SK-N-SH (cell line): ENCODE data around the gene PRLH. TPM values are rescaled to one million over a fixed set of nuclear protein-coding genes. Genes with fewer than 3 reads are reported as not detected.

Source experiments
- CTCF ChIA-PET: fragments of 300-600, 350-600 bp; formaldehyde crosslinking; extraction: SDS; loops from one replicate; lab custom pipeline; 2021; lab: Yijun Ruan, JAX
- POLR2A ChIA-PET: fragments of 350-600 bp; sonication (Branson Sonifier 250); formaldehyde crosslinking; extraction: SDS; loops from one replicate; lab custom pipeline; 2020; ENCODE audit warnings: antibody characterized with exemption, inconsistent platforms; lab: Yijun Ruan, JAX
- DNase-seq: peaks from one replicate; pipeline ENCODE4 v3.0.0; 2012
- H2AFZ ChIP-seq: fragments of 200-600 bp; sonication (generic); 2 replicates; pipeline ENCODE4 v1.8.1; 2016; ENCODE audit warnings: antibody characterized with exemption, mild to moderate bottlenecking, low read depth
- H3F3A ChIP-seq: fragments of 200-600 bp; sonication (generic); replicated peaks from 2 replicates; pipeline ENCODE3; 2016; ENCODE audit warnings: antibody characterized with exemption, mild to moderate bottlenecking; ENCODE audit not compliant: insufficient read depth
- H3K27ac ChIP-seq, 2 experiments: fragments of 200-500 bp in 1 of 2; fragments of 200-600 bp in 1 of 2; sonication (Bioruptor generic) in 1 of 2; sonication (generic), shearing (Covaris generic) in 1 of 2; 2 replicates each; pipeline versions ENCODE4 v1.5.1 to v1.6.1; 2014 to 2016; ENCODE audit warnings: low read depth in 2 of 2, inconsistent platforms in 1 of 2, low read length in 1 of 2, mild to moderate bottlenecking in 1 of 2, mixed read lengths in 1 of 2
- H3K27me3 ChIP-seq: fragments of 200-600 bp; sonication (generic), shearing (Covaris generic); 2 replicates; pipeline ENCODE4 v1.6.1; 2016; ENCODE audit warnings: mixed run types; ENCODE audit not compliant: insufficient read depth
- H3K36me3 ChIP-seq, 2 experiments: fragments of 200-500 bp in 1 of 2; fragments of 200-600 bp in 1 of 2; sonication (Bioruptor generic) in 1 of 2; sonication (generic) in 1 of 2; replicated peaks in 1 of 2; 2 replicates each; pipeline versions ENCODE3 to v1.5.1; 2014 to 2016; ENCODE audit warnings: low read length in 1 of 2, mild to moderate bottlenecking in 1 of 2; ENCODE audit not compliant: insufficient read depth in 2 of 2, control insufficient read depth in 1 of 2
- H3K4me1 ChIP-seq, 2 experiments: fragments of 200-500 bp in 1 of 2; fragments of 200-600 bp in 1 of 2; sonication (Bioruptor generic) in 1 of 2; sonication (generic), shearing (Covaris generic) in 1 of 2; 2 replicates each; pipeline versions ENCODE4 v1.5.1 to v1.6.1; 2014 to 2016; ENCODE audit warnings: low read depth in 1 of 2, low read length in 1 of 2, mixed run types in 1 of 2; ENCODE audit not compliant: insufficient read depth in 2 of 2, control insufficient read depth in 1 of 2
- H3K4me2 ChIP-seq: fragments of 200-600 bp; sonication (generic), shearing (Covaris generic); 2 replicates; pipeline ENCODE4 v1.6.1; 2017; ENCODE audit warnings: mixed run types
- H3K4me3 ChIP-seq, 2 experiments: fragments of 200-500 bp in 1 of 2; fragments of 200-600 bp in 1 of 2; sonication (Bioruptor generic) in 1 of 2; sonication (generic), shearing (Covaris generic) in 1 of 2; 2 replicates each; pipeline versions ENCODE4 v1.5.1 to v1.8.1; 2014 to 2016; ENCODE audit warnings: low read depth in 2 of 2, inconsistent platforms in 1 of 2, low read length in 1 of 2, mild to moderate bottlenecking in 1 of 2, mixed read lengths in 1 of 2, moderate library complexity in 1 of 2
- H3K79me2 ChIP-seq: fragments of 200-600 bp; sonication (generic); 2 replicates; pipeline ENCODE4 v1.8.1; 2017; ENCODE audit warnings: mild to moderate bottlenecking; ENCODE audit not compliant: insufficient read depth
- H3K9ac ChIP-seq: fragments of 200-600 bp; sonication (generic); 2 replicates; pipeline ENCODE4 v1.6.1; 2017; ENCODE audit warnings: mixed run types
- H3K9me2 ChIP-seq: fragments of 200-600 bp; sonication (generic); 2 replicates; pipeline ENCODE4 v1.6.1; 2017; ENCODE audit warnings: mixed run types
- H3K9me3 ChIP-seq: fragments of 200-600 bp; sonication (generic); 2 replicates; pipeline ENCODE4 v1.6.1; 2017; ENCODE audit warnings: mixed run types, mild to moderate bottlenecking, moderate library complexity
- H4K20me1 ChIP-seq: fragments of 200-600 bp; sonication (generic); 2 replicates; pipeline ENCODE4 v1.6.1; 2017; ENCODE audit warnings: mild to moderate bottlenecking, mixed run types; ENCODE audit not compliant: insufficient read depth
- CHD2 ChIP-seq: fragments of 150-350 bp; IDR thresholded peaks from 2 replicates; pipeline ENCODE4 v1.6.1; 2018; ENCODE audit warnings: low read length; ENCODE audit not compliant: partially characterized antibody
- CTCF ChIP-seq: fragments of 200-600 bp; sonication (generic); IDR thresholded peaks from 2 replicates; pipeline ENCODE4 v1.6.1; 2017; ENCODE audit warnings: antibody characterized with exemption, mild to moderate bottlenecking, moderate library complexity
- ELF1 ChIP-seq: IDR thresholded peaks from 2 replicates; pipeline ENCODE4 v1.4.0; 2012
- EZH2phosphoT487 ChIP-seq: fragments of 200-600 bp; sonication (generic); IDR thresholded peaks from 2 replicates; pipeline ENCODE4 v1.6.1; 2017; ENCODE audit warnings: low read depth, mixed run types, mild to moderate bottlenecking, antibody characterized with exemption, moderate library complexity, borderline replicate concordance
- FOSL2 ChIP-seq: IDR thresholded peaks from 2 replicates; pipeline ENCODE4 v1.4.0; 2012; ENCODE audit warnings: low read depth, mild to moderate bottlenecking, moderate library complexity, borderline replicate concordance
- FOXJ3 ChIP-seq: sonication (generic); formaldehyde crosslinking; IDR thresholded peaks from 2 replicates; pipeline ENCODE4 v1.5.1; 2020; ENCODE audit warnings: mild to moderate bottlenecking, missing genetic modification reagents
- MEF2A ChIP-seq: IDR thresholded peaks from 2 replicates; pipeline ENCODE4 v1.4.0; 2012; ENCODE audit warnings: low read depth, borderline replicate concordance
- MXI1 ChIP-seq: IDR thresholded peaks from 2 replicates; pipeline ENCODE4 v1.6.1; 2012; ENCODE audit warnings: mild to moderate bottlenecking, low read depth, low read length, improper control_type of control experiment
- NRF1 ChIP-seq: IDR thresholded peaks from 2 replicates; pipeline ENCODE4 v1.6.1; 2012; ENCODE audit warnings: low read depth, mild to moderate bottlenecking, low read length
- POLR2AphosphoS5 ChIP-seq: IDR thresholded peaks from 2 replicates; pipeline ENCODE4 v1.6.1; 2012; ENCODE audit warnings: low read depth, low read length
- RAD21 ChIP-seq: IDR thresholded peaks from 2 replicates; pipeline ENCODE4 v1.6.1; 2012; ENCODE audit warnings: mild to moderate bottlenecking, low read length
- SIN3A ChIP-seq: IDR thresholded peaks from 2 replicates; pipeline ENCODE4 v1.6.1; 2012; ENCODE audit warnings: low read depth, mild to moderate bottlenecking, low read length, moderate library complexity, borderline replicate concordance
- TCF12 ChIP-seq: IDR thresholded peaks from 2 replicates; pipeline ENCODE4 v1.4.0; 2012
- WGBS: methylation state at CpG from one replicate; pipeline ENCODE4 v1.1.6; 2017; ENCODE audit warnings: low lambda C conversion rate; 5-methylcytosine and 5-hydroxymethylcytosine counted together
- polyA plus RNA-seq, 3 experiments: library from polyadenylated mRNA; depleted of rRNA; stranded (reverse); fragments of >200 nt; gene quantifications; 2 replicates each; pipeline ENCODE4 v1.2.3, GENCODE V29; 2012
- TF ChIP-seq, protein P1 (sequence below): IDR thresholded peaks from 2 replicates; pipeline ENCODE4 v1.6.1; 2012; ENCODE audit warnings: mild to moderate bottlenecking, low read depth, low read length, moderate library complexity
- TF ChIP-seq, protein P2 (sequence below): fragments of 150-350 bp; IDR thresholded peaks from 2 replicates; pipeline ENCODE4 v1.6.1; 2016; ENCODE audit warnings: mild to moderate bottlenecking, low read depth, low read length
- TF ChIP-seq, protein P3 (sequence below): IDR thresholded peaks from 2 replicates; pipeline ENCODE4 v1.4.0; 2012; ENCODE audit warnings: low read depth
- TF ChIP-seq, protein P4 (sequence below): IDR thresholded peaks from 2 replicates; pipeline ENCODE4 v1.4.0; 2012; ENCODE audit warnings: low read depth, borderline replicate concordance

The PRLH gene
- polyA plus RNA-seq, 1 of the 3 experiments (the other 2 are of a cell fraction) = not detected

- POLR2A ChIA-PET = interaction anchor here (0.7 kb wide), 1 partner anchor 124 kb away, joined by 5 read pairs; no protein-coding TSS in a partner anchor
- TF ChIP-seq, protein P1, sequence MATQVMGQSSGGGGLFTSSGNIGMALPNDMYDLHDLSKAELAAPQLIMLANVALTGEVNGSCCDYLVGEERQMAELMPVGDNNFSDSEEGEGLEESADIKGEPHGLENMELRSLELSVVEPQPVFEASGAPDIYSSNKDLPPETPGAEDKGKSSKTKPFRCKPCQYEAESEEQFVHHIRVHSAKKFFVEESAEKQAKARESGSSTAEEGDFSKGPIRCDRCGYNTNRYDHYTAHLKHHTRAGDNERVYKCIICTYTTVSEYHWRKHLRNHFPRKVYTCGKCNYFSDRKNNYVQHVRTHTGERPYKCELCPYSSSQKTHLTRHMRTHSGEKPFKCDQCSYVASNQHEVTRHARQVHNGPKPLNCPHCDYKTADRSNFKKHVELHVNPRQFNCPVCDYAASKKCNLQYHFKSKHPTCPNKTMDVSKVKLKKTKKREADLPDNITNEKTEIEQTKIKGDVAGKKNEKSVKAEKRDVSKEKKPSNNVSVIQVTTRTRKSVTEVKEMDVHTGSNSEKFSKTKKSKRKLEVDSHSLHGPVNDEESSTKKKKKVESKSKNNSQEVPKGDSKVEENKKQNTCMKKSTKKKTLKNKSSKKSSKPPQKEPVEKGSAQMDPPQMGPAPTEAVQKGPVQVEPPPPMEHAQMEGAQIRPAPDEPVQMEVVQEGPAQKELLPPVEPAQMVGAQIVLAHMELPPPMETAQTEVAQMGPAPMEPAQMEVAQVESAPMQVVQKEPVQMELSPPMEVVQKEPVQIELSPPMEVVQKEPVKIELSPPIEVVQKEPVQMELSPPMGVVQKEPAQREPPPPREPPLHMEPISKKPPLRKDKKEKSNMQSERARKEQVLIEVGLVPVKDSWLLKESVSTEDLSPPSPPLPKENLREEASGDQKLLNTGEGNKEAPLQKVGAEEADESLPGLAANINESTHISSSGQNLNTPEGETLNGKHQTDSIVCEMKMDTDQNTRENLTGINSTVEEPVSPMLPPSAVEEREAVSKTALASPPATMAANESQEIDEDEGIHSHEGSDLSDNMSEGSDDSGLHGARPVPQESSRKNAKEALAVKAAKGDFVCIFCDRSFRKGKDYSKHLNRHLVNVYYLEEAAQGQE = no peak
- TF ChIP-seq POLR2AphosphoS5 (no peak), CHD2 (no peak), FOSL2 (no peak), NRF1 (no peak)
- TF ChIP-seq, protein P2, sequence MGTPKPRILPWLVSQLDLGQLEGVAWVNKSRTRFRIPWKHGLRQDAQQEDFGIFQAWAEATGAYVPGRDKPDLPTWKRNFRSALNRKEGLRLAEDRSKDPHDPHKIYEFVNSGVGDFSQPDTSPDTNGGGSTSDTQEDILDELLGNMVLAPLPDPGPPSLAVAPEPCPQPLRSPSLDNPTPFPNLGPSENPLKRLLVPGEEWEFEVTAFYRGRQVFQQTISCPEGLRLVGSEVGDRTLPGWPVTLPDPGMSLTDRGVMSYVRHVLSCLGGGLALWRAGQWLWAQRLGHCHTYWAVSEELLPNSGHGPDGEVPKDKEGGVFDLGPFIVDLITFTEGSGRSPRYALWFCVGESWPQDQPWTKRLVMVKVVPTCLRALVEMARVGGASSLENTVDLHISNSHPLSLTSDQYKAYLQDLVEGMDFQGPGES = no peak
- TF ChIP-seq, all 33 proteins: peak for 0
- Histone ChIP-seq H3K4me3 (no peak overlapping the region), H2AFZ (no peak overlapping the region), H3K36me3 (no peaks in the 10 kb centered on the region), H3K9me2 (no peaks in the 10 kb centered on the region), H3K9me3 (no peaks in the 10 kb centered on the region), H3F3A (peaks cover 3% of the 10 kb centered on the region), H3K27me3 (no peaks in the 10 kb centered on the region), H3K9ac (no peak overlapping the region), H3K4me1 (peaks cover 0 to 8% of the 10 kb centered on the region in 2 experiments; a peak in 1 of 4 replicates), H4K20me1 (no peaks in the 10 kb centered on the region), H3K27ac (no peak overlapping the region), H3K4me2 (no peak overlapping the region), H3K79me2 (no peaks in the 10 kb centered on the region)
- DNase-seq = no peak
- 82% methylated on average over 14 of the region's 19 CpGs for WGBS
- CTCF ChIA-PET = interaction anchor here (1.3 to 1.8 kb wide), 3 partner anchors 10 to 87 kb away, joined by 3 to 8 read pairs (median 5); no protein-coding TSS in a partner anchor
Observed at GRCh38 chr2:237591141-237591881, 24.9 kb downstream of the PRLH start.

GRCh38 chr2:237592425-237592980 is 26.1 kb downstream of the PRLH start:
- 91% methylated on average over 10 of the region's 18 CpGs for WGBS
- TF ChIP-seq EZH2phosphoT487 (no peak), MEF2A (no peak), SIN3A (no peak), ELF1 (no peak), FOSL2 (no peak), CTCF (no peak), TCF12 (no peak), RAD21 (no peak), FOXJ3 (CRISPR knock-in tag) (no peak), MXI1 (no peak)
- TF ChIP-seq, protein P3, sequence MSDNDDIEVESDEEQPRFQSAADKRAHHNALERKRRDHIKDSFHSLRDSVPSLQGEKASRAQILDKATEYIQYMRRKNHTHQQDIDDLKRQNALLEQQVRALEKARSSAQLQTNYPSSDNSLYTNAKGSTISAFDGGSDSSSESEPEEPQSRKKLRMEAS = no peak
- TF ChIP-seq, protein P4, sequence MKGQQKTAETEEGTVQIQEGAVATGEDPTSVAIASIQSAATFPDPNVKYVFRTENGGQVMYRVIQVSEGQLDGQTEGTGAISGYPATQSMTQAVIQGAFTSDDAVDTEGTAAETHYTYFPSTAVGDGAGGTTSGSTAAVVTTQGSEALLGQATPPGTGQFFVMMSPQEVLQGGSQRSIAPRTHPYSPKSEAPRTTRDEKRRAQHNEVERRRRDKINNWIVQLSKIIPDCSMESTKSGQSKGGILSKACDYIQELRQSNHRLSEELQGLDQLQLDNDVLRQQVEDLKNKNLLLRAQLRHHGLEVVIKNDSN = no peak

More at GRCh38 chr2:237592425-237592980, 26.1 kb downstream of the PRLH start:
- Histone ChIP-seq H3K27me3 (no peaks in the 10 kb centered on the region), H3F3A (peaks cover 3% of the 10 kb centered on the region), H3K4me3 (no peak overlapping the region), H3K27ac (no peak overlapping the region), H3K4me1 (peaks cover 0 to 8% of the 10 kb centered on the region in 2 experiments; a peak in 1 of 4 replicates), H3K79me2 (no peaks in the 10 kb centered on the region), H4K20me1 (no peaks in the 10 kb centered on the region), H3K4me2 (no peak overlapping the region), H3K9me3 (no peaks in the 10 kb centered on the region), H2AFZ (no peak overlapping the region), H3K36me3 (no peaks in the 10 kb centered on the region), H3K9me2 (no peaks in the 10 kb centered on the region), H3K9ac (no peak overlapping the region)
- DNase-seq = no peak
- ChIA-PET CTCF (interaction anchor here (0.6 to 3.0 kb wide), 6 partner anchors 9 to 88 kb away, joined by 3 to 14 read pairs (median 4); no protein-coding TSS in a partner anchor), POLR2A (no interaction called here)
